Thyroid gland (tissue), 4 donors: Measurements from ENCODE around the gene SRPK1. TPM values are rescaled to one million over a fixed set of nuclear protein-coding genes. Genes with fewer than 3 reads are reported as not detected.

Experiments
- DNase-seq, 2 donors: peaks; one replicate each; pipeline ENCODE4 v3.0.0-alpha.2; 2019
- H3K27ac ChIP-seq, 3 donors: fragments of 200-600 bp; sonication (generic); 1 replicate in 2 of 3; 2 replicates in 1 of 3; pipeline ENCODE4 v1.5.1; 2016 to 2019; ENCODE audit warnings: mild to moderate bottlenecking in 1 of 3, moderate library complexity in 1 of 3
- H3K27me3 ChIP-seq: fragments of 200-600 bp; sonication (generic); one replicate; pipeline ENCODE4 v1.5.1; 2019
- H3K36me3 ChIP-seq, 2 donors: fragments of 200-600 bp; sonication (generic); one replicate each; pipeline ENCODE4 v1.5.1; 2016 to 2019
- H3K4me1 ChIP-seq, 2 donors: fragments of 200-600 bp; sonication (generic); one replicate each; pipeline ENCODE4 v1.5.1; 2017 to 2019
- H3K4me3 ChIP-seq, 3 donors: fragments of 200-600 bp; sonication (generic); replicated peaks in 1 of 3; 1 replicate in 2 of 3; 2 replicates in 1 of 3; pipeline ENCODE4 v1.5.1; 2016; ENCODE audit warnings: mild to moderate bottlenecking in 1 of 3
- H3K9me3 ChIP-seq: fragments of 200-600 bp; sonication (generic); one replicate; pipeline ENCODE4 v1.5.1; 2017
- CTCF ChIP-seq, 6 experiments: fragments of 200-600 bp in 3 of 6; fragments of 450-650 bp in 3 of 6; sonication (generic) in 3 of 6; IDR thresholded peaks; one replicate each; pipeline ENCODE4 v1.5.1; 2016 to 2019; ENCODE audit warnings: antibody characterized with exemption in 6 of 6, mild to moderate bottlenecking in 2 of 6, inconsistent platforms in 1 of 6, moderate library complexity in 1 of 6
- POLR2A ChIP-seq, 2 donors: fragments of 450-650 bp; IDR thresholded peaks; one replicate each; pipeline ENCODE4 v1.6.1; 2017; ENCODE audit warnings: antibody characterized with exemption in 2 of 2, mild to moderate bottlenecking in 2 of 2, moderate library complexity in 1 of 2
- WGBS, 2 donors: methylation state at CpG; one replicate each; pipeline ENCODE4 v1.1.5; 2017; 5-methylcytosine and 5-hydroxymethylcytosine counted together
- intact Hi-C: fragments of 100-400 bp; cut with DNase I; formaldehyde crosslinking; loops from one replicate; pipeline ENCODE4 v1.15.1; 2023
- total RNA-seq, 4 donors: library from RNA; depleted of rRNA; stranded (reverse); fragments of >200 nt; gene quantifications; one replicate each; pipeline ENCODE4 v1.2.3, GENCODE V29; 2016

The SRPK1 gene
- total RNA-seq, 4 donors from 2014 or later = 34.3 to 54.7 (median 50.7) TPM

GRCh38 chr6:35829306-35829705 lies 91.6 kb downstream of the SRPK1 start:
- DNase-seq = no peak
- no peak overlapping the region for H3K27ac ChIP-seq
- no peaks in the 10 kb centered on the region for H3K27me3 ChIP-seq
- intact Hi-C loops = no loop called here
- TF ChIP-seq POLR2A (IDR thresholded peaks at IDR 0.05) = no peak
- TF ChIP-seq CTCF (IDR thresholded peaks at IDR 0.05) = no peak
- no peak overlapping the region for H3K4me3 ChIP-seq
- no peaks in the 10 kb centered on the region for H3K9me3 ChIP-seq
- WGBS, 2 donors = 90 to 91% methylated on average over 5 of the region's 5 CpGs
- no peaks in the 10 kb centered on the region for H3K4me1 ChIP-seq
- no peaks in the 10 kb centered on the region for H3K36me3 ChIP-seq

GRCh38 chr6:35824552-35825192 lies 96.2 kb downstream of the SRPK1 start:
- H3K4me1 ChIP-seq = no peaks in the 10 kb centered on the region
- WGBS, 2 donors = 79 to 84% methylated on average over 5 of the region's 5 CpGs
- H3K27me3 ChIP-seq = no peaks in the 10 kb centered on the region
- H3K36me3 ChIP-seq = no peaks in the 10 kb centered on the region
- H3K27ac ChIP-seq = no peak overlapping the region
- no peaks in the 10 kb centered on the region for H3K9me3 ChIP-seq
- intact Hi-C loops = no loop called here
- no peak overlapping the region for H3K4me3 ChIP-seq
- no peak for TF ChIP-seq POLR2A (IDR thresholded peaks at IDR 0.05)
- TF ChIP-seq CTCF (IDR thresholded peaks at IDR 0.05) = no peak
- DNase-seq = no peak

DNA sequence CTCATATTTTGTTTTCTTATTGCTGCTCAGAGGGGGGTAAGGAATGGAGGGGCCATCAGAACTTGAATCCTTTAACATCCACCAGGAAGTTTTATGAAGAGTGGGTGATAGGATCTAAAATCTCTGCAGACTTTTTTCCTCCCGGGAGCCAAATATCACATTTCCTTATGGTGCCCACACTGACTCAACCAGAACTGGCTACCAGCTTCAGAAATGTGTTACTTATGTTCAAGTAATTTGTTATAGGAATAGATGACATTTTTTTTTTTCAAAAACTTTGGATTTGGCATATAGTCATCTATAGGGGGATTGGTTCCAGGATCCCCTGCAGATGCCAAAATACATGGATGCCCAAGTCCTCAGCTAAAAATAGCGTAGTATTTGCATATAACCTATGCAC lies 97.3 kb downstream of the SRPK1 start:
- WGBS, 2 donors = 91 to 93% methylated on average over 2 of the region's 2 CpGs

DNA sequence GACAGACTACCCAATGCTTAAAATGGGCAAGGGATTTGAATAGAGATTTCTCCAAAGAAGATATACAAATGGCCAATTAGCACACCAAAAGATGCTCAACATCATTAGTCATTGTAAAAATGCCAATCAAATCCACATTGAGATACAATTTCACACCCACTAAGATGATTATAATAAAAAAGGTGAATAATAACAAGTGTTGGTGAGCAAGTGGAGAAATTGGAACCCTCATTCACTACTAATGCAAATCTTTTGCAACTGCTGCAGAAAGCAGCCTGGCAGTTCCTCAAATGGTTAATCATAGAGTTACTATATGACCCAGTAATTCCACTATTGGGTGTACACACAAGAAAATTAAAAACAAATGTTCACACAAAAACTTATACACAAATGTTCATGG lies 103.4 kb downstream of the SRPK1 start:
- H3K27ac ChIP-seq = no peak overlapping the region
- no peaks in the 10 kb centered on the region for H3K4me1 ChIP-seq
- H3K9me3 ChIP-seq = no peaks in the 10 kb centered on the region
- no peak overlapping the region for H3K4me3 ChIP-seq
- no peak for DNase-seq
- intact Hi-C loops = no loop called here
- no peak for TF ChIP-seq POLR2A (IDR thresholded peaks at IDR 0.05)
- no peak for TF ChIP-seq CTCF (IDR thresholded peaks at IDR 0.05)
- no peaks in the 10 kb centered on the region for H3K27me3 ChIP-seq
- H3K36me3 ChIP-seq = no peaks in the 10 kb centered on the region

More for the DNA sequence above, 97.3 kb downstream of the SRPK1 start:
- no peaks in the 10 kb centered on the region for H3K36me3 ChIP-seq
- no peaks in the 10 kb centered on the region for H3K9me3 ChIP-seq
- TF ChIP-seq POLR2A (IDR thresholded peaks at IDR 0.05) (no peak), CTCF (IDR thresholded peaks at IDR 0.05) (no peak)
- no peak overlapping the region for H3K4me3 ChIP-seq
- no peak overlapping the region for H3K27ac ChIP-seq
- no peak for DNase-seq
- no peaks in the 10 kb centered on the region for H3K4me1 ChIP-seq
- H3K27me3 ChIP-seq = no peaks in the 10 kb centered on the region
- intact Hi-C loops = no loop called here

DNA sequence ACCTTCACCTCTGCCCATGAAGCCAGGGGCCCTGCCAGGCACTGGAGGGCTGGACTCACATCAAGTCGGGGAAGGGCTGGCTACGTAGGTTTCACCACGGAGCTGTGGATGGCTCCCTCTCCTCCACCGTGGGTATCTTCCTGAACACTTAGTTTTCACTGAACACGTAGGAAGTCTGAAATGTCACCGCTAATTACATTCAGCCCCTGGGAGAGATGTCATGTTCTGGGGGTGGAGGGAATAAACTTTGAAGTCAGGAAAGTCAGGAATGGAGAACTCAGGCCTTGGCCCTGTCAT lies 109.3 kb downstream of the SRPK1 start:
- Histone ChIP-seq H3K27ac (no peak overlapping the region), H3K27me3 (no peaks in the 10 kb centered on the region), H3K36me3 (no peaks in the 10 kb centered on the region), H3K4me3 (no peak overlapping the region), H3K9me3 (no peaks in the 10 kb centered on the region), H3K4me1 (no peaks in the 10 kb centered on the region)
- DNase-seq = no peak
- TF ChIP-seq POLR2A (IDR thresholded peaks at IDR 0.05) (no peak), CTCF (IDR thresholded peaks at IDR 0.05) (no peak)
- intact Hi-C loops = no loop called here
- 69 to 72% methylated on average over 6 of the region's 6 CpGs for WGBS, 2 donors
